Vagina (tissue), 2 donors: ENCODE measurements around the gene FHIT. TPM values are rescaled to one million over a fixed set of nuclear protein-coding genes. Genes with fewer than 3 reads are reported as not detected.

Source experiments
- DNase-seq, 2 donors: peaks; one replicate each; pipeline ENCODE4 v3.0.0-alpha.2; 2017; ENCODE audit errors: extremely low spot score in 2 of 2
- H3K27ac ChIP-seq: fragments of 200-600 bp; sonication (generic); one replicate; pipeline ENCODE4 v1.5.1; 2019
- H3K27me3 ChIP-seq: fragments of 200-600 bp; sonication (generic); one replicate; pipeline ENCODE4 v1.5.1; 2019
- H3K36me3 ChIP-seq, 2 donors: fragments of 200-600 bp; sonication (generic); one replicate each; pipeline ENCODE4 v1.5.1; 2017 to 2019
- H3K4me1 ChIP-seq: fragments of 200-600 bp; sonication (generic); one replicate; pipeline ENCODE4 v1.5.1; 2019
- H3K4me3 ChIP-seq, 2 donors: fragments of 200-600 bp; sonication (generic); 1 replicate in 1 of 2; 2 replicates in 1 of 2; pipeline ENCODE4 v1.5.1; 2016 to 2019
- H3K9me3 ChIP-seq: fragments of 200-600 bp; sonication (generic); one replicate; pipeline ENCODE4 v1.5.1; 2019
- POLR2A ChIP-seq, 2 donors: fragments of 450-650 bp; IDR thresholded peaks; one replicate each; pipeline ENCODE4 v1.6.1; 2017; ENCODE audit warnings: antibody characterized with exemption in 2 of 2, mild to moderate bottlenecking in 2 of 2, moderate library complexity in 2 of 2
- POLR2AphosphoS5 ChIP-seq, 2 donors: sonication (generic); formaldehyde crosslinking; IDR thresholded peaks; one replicate each; pipeline ENCODE4 v1.9.0; 2017; ENCODE audit warnings: antibody characterized with exemption in 2 of 2, mild to moderate bottlenecking in 2 of 2, low read depth in 1 of 2; ENCODE audit not compliant: insufficient read depth in 1 of 2
- intact Hi-C: fragments of 100-400 bp; cut with DNase I; formaldehyde crosslinking; loops from one replicate; pipeline ENCODE4 v1.15.1; 2023
- total RNA-seq: library from RNA; depleted of rRNA; stranded (reverse); fragments of >200 nt; gene quantifications from one replicate; pipeline ENCODE4 v1.2.3, GENCODE V29; 2016
- TF ChIP-seq, protein P1 (sequence below), 3 experiments: fragments of 450-650 bp in 2 of 3; fragments of 200-600 bp in 1 of 3; sonication (generic) in 1 of 3; IDR thresholded peaks; one replicate each; pipeline ENCODE4 v1.5.1; 2017 to 2019; ENCODE audit warnings: antibody characterized with exemption in 3 of 3, mild to moderate bottlenecking in 2 of 3, moderate library complexity in 2 of 3

The FHIT gene
- total RNA-seq, 1 donor from 2014 or later = 7.9 TPM

DNA sequence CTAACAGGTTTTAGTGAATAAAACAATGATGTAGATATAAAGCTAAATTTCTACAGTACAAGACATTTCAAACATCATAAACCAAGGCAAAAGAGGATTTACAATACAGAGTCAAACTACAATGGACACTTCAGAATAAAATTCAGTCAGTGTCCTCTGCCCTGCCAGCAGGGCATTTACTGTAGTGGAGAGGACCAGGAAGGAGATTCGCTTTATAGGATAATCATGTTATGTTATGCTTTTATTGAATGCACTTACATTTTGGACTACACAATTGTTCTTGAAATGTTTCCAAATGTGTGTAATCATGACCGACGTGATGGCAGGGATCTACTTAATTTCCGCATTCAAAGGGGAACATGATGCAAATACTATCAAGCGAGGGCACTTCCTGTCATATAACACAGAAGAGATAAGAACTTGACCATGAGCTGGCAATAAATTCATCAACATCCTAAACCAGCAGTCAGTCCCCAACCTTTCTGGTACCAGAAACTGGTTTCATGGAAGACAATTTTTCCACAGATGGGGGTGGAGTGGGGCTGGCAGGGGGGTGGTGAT lies 925.6 kb downstream of the FHIT start:
- Histone ChIP-seq H3K4me1 (no peaks in the 10 kb centered on the region), H3K9me3 (no peaks in the 10 kb centered on the region), H3K27ac (no peak overlapping the region), H3K4me3 (no peak overlapping the region), H3K27me3 (no peaks in the 10 kb centered on the region), H3K36me3 (no peaks in the 10 kb centered on the region)
- DNase-seq = no peak
- intact Hi-C loops = no loop called here
- TF ChIP-seq POLR2A (IDR thresholded peaks at IDR 0.05) (no peak), POLR2AphosphoS5 (IDR thresholded peaks at IDR 0.05; ENCODE audit: insufficient read depth in 1 of 2, low read depth in 1 of 2) (no peak)
- TF ChIP-seq, protein P1, sequence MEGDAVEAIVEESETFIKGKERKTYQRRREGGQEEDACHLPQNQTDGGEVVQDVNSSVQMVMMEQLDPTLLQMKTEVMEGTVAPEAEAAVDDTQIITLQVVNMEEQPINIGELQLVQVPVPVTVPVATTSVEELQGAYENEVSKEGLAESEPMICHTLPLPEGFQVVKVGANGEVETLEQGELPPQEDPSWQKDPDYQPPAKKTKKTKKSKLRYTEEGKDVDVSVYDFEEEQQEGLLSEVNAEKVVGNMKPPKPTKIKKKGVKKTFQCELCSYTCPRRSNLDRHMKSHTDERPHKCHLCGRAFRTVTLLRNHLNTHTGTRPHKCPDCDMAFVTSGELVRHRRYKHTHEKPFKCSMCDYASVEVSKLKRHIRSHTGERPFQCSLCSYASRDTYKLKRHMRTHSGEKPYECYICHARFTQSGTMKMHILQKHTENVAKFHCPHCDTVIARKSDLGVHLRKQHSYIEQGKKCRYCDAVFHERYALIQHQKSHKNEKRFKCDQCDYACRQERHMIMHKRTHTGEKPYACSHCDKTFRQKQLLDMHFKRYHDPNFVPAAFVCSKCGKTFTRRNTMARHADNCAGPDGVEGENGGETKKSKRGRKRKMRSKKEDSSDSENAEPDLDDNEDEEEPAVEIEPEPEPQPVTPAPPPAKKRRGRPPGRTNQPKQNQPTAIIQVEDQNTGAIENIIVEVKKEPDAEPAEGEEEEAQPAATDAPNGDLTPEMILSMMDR (IDR thresholded peaks at IDR 0.05) = no peak

DNA sequence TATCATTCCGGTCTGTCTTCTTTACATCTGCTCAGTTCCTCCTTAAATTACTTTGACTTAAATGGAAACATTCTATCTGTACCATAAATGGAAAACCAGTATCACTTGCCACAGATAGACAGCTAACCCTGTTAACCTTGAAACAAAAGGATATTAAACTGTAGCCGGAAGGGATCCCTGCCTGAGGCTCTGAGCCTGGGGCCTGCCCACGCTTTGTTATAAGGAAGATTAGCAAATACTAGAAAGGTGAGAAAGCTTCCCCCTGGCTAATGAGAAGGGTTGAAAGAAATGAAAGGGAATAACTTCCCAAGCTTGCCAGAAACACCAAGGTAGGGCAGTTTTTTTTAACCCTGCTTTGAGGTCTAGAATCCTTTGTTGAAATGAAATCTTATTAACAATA lies 927.6 kb downstream of the FHIT start:
- H3K9me3 ChIP-seq = no peaks in the 10 kb centered on the region
- intact Hi-C loops = no loop called here
- no peak overlapping the region for H3K4me3 ChIP-seq
- no peak for TF ChIP-seq POLR2A (IDR thresholded peaks at IDR 0.05)
- TF ChIP-seq POLR2AphosphoS5 (IDR thresholded peaks at IDR 0.05; ENCODE audit: insufficient read depth in 1 of 2, low read depth in 1 of 2) = no peak
- TF ChIP-seq, protein P1 (IDR thresholded peaks at IDR 0.05) = no peak
- H3K36me3 ChIP-seq = no peaks in the 10 kb centered on the region
- DNase-seq = no peak
- no peaks in the 10 kb centered on the region for H3K4me1 ChIP-seq
- H3K27ac ChIP-seq = no peak overlapping the region
- no peaks in the 10 kb centered on the region for H3K27me3 ChIP-seq

DNA sequence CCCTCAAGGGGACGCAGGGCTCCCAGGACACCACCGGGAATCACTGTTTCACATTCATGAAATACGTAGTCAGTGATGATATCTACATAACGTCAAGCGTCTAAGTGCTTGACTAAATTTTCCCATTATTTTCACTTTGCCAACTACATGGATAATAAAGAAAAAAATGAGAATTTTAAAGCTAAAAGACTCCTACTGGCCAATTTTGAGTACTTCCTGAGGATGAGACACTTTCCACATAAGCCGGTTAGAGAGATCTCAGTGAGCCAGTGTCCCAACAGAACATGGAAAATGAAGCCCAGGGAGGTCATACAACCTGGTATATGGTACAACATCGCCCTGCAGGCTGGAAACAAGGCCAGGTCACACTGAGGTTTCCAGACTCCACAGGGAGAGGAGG lies 928.1 kb downstream of the FHIT start:
- Histone ChIP-seq H3K36me3 (no peaks in the 10 kb centered on the region), H3K9me3 (no peaks in the 10 kb centered on the region), H3K27ac (no peak overlapping the region), H3K4me1 (no peaks in the 10 kb centered on the region), H3K27me3 (no peaks in the 10 kb centered on the region), H3K4me3 (no peak overlapping the region)
- intact Hi-C loops = no loop called here
- no peak for DNase-seq
- TF ChIP-seq, protein P1 (IDR thresholded peaks at IDR 0.05) = no peak
- TF ChIP-seq POLR2A (IDR thresholded peaks at IDR 0.05) = no peak
- no peak for TF ChIP-seq POLR2AphosphoS5 (IDR thresholded peaks at IDR 0.05; ENCODE audit: insufficient read depth in 1 of 2, low read depth in 1 of 2)

DNA sequence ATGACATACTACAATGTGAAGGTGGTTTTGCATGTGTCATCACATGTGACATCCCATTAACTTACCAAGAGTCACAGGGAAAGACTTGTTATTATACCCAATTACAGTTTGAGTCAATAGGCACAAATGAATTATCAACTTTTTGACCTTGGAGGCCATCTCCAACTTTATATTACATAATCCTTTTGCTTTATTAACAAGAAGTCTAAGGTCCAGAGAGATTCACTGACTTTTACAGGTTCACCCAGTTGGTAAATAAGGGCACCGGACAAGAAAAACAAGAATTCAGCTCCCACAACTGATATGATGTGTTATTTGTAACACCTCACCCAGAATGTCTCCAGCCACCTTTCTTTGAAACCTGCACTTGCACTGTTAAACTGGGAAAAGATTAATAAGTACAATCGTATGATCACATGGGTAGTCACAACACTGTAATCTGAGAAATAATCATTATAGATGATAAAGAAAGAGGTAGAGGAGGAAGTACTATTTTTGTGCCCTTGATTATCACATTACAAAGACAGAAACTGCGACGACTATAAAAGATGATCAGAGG lies 928.9 kb downstream of the FHIT start:
- no peak for DNase-seq
- no peak overlapping the region for H3K27ac ChIP-seq
- no peaks in the 10 kb centered on the region for H3K4me1 ChIP-seq
- H3K9me3 ChIP-seq = no peaks in the 10 kb centered on the region
- TF ChIP-seq POLR2AphosphoS5 (IDR thresholded peaks at IDR 0.05; ENCODE audit: insufficient read depth in 1 of 2, low read depth in 1 of 2) = no peak
- TF ChIP-seq POLR2A (IDR thresholded peaks at IDR 0.05) = no peak
- TF ChIP-seq, protein P1 (IDR thresholded peaks at IDR 0.05) = no peak
- intact Hi-C loops = no loop called here
- no peaks in the 10 kb centered on the region for H3K36me3 ChIP-seq
- H3K4me3 ChIP-seq = no peak overlapping the region
- no peaks in the 10 kb centered on the region for H3K27me3 ChIP-seq

DNA sequence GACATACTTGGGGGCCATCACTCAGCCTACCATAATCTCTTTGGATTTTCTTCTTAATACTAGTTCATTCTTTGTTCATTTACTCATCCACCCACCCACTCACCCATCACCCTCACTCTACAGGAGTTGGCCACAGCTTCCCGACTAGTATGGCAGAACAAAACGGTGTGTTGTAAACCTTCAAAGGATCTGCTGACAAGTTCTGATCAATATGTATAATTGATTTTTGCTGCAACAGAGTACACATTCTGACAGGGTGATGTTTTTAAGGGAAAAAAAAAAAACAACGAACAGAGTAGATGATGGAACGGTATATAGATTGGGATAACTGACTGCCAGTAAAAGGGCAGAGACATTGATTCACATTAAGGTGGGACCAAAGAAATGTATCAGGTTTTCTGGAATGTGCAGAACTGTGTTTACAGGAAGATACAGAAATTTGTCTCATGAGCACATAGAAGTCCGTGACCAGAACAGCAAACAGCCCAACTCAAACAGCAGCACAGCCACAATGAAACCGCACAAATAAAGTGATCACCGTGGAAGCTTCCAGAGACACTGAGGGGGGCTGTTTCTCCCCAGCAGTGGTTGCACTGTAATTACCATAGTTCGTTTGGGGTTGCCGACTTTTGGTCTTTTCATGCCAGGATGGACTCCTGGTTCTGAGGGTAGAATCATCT lies 931.9 kb downstream of the FHIT start:
- H3K4me1 ChIP-seq = no peaks in the 10 kb centered on the region

More for the DNA sequence above, 931.9 kb downstream of the FHIT start:
- TF ChIP-seq POLR2A (IDR thresholded peaks at IDR 0.05) (no peak), POLR2AphosphoS5 (IDR thresholded peaks at IDR 0.05; ENCODE audit: insufficient read depth in 1 of 2, low read depth in 1 of 2) (no peak)
- TF ChIP-seq, protein P1 (IDR thresholded peaks at IDR 0.05) = no peak
- no peak for DNase-seq
- intact Hi-C loops = no loop called here
- Histone ChIP-seq H3K27me3 (no peaks in the 10 kb centered on the region), H3K9me3 (no peaks in the 10 kb centered on the region), H3K36me3 (no peaks in the 10 kb centered on the region), H3K27ac (no peak overlapping the region), H3K4me3 (no peak overlapping the region)
